HG03575 (cell line): ENCODE data around the gene GPALPP1.
"Not testable (repeated sequence)": the region's sequence is repeated elsewhere in the genome, so short reads cannot be mapped to it uniquely, and the experiment has no call there.

ENCODE experiments used
- ATAC-seq: cut with Tn5 transposase; IDR thresholded peaks from one replicate; pipeline ENCODE4 v1.9.1; 2021; ENCODE audit not compliant: unreplicated experiment, insufficient number of reproducible peaks, low FRiP score; ENCODE audit errors: extremely low read depth

The GPALPP1 gene

DNA sequence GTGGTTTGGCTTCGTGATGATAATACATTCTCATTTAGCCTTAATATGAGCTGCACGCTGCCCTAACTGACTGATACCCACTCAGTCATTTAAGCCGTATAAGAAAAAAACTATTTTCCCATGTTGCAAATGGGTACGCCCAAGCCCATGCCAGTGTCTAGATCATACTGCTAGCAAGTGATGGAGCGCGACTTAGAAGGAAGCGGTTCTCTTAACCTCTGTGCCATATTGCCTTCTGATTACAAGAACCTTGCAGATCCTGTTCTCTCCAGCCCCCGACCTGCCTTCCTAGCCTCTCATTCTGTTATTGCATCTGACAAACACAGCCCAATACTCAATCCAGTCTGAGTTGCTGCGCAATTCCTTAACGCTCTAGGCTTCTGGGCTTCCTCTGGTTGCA is 603 bp downstream of the GPALPP1 start:
- no peak for ATAC-seq

DNA sequence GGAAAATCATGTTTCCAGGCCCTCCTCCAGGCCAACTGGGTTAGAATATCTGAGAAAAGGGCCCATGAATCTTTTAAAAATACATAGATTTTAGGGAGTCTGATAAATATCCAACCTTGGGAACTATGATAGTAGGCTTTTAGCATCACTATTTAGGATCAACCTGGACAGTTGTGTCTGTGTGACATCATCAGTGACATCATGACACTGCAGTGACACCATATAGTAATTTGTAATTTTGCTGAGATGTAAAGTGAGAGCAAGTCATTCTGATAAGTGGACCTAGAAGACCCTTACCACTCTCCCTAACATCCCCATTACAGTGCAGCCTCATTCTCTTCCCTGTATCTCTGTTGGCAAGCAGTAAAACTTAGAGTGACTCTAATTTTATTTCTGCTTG is 14.1 kb downstream of the GPALPP1 start:
- no peak for ATAC-seq

DNA sequence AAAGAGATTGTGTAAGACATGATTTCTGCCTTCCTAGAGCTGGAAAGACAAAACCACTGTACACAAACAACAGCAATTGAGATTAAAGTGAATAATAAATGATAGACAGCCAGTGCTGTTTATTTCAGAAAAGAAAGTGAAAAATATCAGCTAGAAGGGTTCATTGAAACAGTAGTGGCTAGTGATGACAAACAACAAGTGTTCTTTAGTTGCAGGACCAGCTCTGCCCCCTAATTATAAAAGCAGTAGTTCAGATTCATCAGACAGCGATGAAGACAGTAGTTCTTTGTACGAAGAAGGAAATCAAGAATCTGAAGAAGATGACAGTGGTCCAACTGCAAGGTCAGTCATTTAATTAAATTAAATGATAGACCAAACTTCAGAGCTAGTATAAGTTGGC is 14.8 kb downstream of the GPALPP1 start:
- no peak for ATAC-seq

DNA sequence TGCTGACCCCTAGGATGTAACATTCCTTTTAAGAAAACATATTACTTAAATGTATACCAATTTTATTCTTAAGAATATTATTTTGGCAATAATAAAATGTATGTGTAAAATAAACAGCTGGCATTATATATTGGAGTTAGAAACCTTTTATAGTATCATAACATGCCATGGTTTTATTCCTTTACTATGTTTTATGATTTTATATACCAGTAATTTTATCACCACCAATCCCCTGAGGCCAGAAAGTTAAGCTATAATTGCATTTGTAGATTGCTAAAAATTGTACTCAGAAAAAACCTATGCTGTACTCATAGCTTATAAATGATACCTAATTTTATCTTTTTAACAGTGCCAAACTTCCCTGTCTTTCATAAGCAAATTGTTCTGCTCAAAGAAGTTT is 17.9 kb downstream of the GPALPP1 start:
- ATAC-seq: no peak

DNA sequence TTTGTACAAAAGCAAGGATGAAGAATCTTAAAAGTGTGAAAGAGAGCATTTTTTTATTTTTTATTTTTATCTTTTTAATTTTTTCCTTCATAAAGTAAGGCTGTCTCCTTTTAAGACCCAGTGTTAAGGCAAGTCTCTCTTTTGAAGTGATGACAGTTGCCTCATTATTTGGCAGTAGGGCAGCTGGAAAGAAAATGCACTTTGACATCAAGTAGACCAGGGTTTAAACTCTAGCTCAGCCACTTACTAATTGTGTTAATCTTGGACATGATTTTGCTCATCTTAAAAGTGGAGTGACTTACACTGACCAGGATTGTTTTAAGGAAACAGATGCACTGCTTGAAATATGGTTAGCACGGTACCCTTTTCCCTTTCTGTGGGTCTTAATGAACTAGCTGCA is 18.5 kb downstream of the GPALPP1 start:
- no peak for ATAC-seq

DNA sequence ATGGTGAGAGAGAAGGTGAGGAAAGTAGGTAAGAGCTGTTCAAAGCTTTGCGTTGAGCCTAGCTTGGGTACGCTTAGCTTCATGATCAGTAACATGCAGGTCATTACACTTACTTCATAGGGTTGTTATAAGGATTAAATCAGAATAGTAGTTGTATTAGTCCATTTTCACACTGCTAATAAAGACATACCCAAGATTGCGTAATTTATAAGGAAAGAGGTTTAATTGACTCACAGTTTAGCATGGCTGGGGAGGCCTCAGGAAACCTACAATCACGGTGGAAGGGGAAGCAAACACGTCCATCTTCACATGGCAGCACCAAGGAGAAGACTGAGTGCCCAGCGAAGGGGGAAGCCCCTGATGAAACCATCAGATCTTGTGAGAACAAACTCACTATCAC is 21.9 kb downstream of the GPALPP1 start:
- ATAC-seq: no peak

DNA sequence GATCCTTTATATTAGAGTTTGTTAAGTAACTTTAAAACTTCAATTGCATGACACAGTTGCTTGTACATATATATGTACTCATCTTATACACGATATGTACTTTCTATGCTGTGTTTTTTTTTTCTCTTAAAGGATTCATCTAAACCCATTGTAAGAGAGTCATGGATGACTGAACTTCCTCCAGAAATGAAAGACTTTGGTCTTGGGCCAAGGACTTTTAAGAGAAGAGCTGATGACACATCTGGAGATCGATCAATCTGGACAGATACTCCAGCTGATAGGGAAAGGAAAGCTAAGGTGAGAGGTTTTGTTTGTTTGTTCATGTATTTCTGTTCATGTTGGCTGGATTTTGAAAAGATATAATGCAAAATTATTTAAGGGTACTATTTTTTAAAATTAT is 26.0 kb downstream of the GPALPP1 start:
- ATAC-seq: no peak

DNA sequence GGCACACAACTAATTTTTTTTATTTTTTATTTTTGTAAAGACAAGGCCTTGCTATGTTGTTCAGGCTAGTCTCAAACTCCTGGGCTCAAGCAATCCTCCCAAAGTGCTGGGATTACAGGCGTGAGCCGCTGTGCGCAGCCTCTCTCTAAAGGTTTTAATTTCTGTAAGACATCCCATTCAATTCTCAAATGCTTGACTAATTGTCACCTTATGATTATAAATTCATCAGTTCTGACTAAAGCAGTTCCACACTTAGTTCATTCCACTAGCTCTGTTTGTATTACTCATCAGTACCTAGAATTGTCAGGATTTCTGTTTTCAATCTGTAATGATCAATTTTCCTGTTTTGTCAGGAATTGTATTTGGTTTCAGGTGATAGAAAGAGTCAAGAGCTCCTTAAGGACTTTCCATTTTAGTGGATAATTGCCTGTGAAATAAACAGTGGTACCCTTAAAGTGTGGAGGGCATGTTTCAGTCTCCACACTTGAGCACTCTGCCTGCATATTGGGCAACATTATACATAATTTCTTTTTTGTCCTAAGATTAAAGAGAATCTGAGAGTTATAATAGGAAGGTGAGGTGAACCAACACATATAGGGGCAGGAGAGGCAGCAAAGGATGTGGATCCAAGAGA is 27.6 kb downstream of the GPALPP1 start:
- ATAC-seq: no peak

DNA sequence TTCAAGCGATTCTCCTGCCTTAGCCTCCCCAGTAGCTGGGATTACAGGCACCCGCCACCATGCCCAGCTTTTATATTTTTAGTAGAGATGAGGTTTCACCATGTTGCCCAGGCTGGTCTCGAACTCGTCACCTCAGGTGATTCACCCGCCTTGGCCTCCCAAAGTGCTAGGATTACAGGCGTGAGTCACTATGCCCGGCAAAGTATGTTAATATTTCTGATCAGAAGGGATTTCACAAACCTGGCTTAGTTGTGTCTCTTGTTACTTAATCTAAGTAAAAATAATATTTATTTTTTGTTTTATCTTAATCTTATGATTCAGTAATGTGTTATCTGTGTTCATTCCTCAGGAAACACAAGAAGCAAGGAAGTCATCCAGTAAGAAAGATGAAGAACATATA is 30.6 kb downstream of the GPALPP1 start:
- ATAC-seq: not testable (repeated sequence)

DNA sequence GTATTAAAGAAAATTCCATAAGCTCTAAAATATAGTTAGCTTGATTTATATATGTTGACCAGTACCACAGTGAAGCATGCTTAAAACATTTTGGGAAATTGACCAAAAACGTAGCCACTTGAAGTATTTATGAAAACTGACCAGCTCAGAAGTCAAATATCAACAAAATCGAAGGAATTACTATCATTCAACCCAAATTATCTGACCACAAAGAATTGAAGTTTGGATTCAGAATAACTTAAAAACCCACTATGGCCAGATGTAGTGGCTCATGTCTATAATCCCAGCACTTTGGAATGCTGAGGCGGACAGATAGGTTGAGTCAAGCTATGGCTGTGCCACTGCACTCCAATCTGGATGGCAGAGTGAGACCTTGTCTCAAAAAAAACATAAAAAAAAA is 31.9 kb downstream of the GPALPP1 start:
- no peak for ATAC-seq

DNA sequence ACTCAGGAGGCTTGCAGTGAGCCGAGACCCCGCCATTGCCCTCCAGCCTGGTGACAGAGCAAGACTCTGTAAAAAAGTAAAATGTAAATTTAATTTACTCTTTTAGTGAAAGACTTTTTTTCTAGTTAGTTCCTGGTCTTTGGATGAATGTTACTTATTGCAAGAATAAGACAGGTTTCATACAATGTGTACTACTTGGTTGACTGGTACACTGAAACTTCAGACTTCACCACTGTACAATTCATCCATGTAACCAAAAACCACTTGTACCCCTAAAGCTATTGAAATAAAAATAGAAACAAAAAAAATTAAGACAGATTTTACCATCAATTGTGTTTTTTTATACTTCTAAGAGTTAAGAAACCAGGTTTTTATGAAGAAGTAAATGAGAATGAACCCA is 35.5 kb downstream of the GPALPP1 start:
- no peak for ATAC-seq

DNA sequence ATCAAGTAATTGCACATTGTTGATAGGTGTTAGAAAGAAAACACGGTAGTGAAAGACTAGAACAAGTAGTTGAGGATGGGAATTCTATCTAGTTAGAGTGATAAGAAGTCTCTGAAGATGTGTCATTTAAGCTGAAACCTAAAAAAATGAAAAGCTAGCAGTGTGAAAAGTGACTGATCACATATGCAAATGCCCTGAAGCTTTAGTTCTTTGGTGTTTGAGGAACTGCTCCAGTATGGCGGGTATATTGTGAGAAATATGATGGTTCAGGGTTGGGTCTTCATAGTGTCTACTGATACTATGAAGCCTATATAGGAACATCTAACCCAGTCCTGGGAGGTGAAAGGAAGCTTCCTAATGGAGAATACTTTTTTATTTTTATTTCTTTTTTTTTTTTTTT is 45.0 kb downstream of the GPALPP1 start:
- ATAC-seq: no peak

DNA sequence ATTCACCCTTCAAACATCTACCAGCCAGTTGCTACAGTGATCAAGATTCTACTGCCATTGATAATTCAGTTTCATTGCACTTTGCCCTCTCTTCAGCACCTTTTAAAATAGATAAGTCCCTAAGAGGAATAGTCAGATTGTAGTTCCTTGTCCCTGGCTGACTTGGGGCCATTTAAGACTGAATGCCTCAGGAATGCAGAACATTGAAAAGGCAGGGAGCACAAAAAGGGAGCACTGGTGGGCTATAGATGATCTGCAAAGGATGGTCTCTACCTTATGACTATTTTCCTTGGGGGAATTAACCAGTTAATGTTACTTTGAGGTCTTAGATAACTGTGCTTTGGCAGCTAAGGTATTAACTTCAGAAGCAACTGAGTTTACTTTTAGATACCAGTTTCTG is 46.9 kb downstream of the GPALPP1 start:
- no peak for ATAC-seq

DNA sequence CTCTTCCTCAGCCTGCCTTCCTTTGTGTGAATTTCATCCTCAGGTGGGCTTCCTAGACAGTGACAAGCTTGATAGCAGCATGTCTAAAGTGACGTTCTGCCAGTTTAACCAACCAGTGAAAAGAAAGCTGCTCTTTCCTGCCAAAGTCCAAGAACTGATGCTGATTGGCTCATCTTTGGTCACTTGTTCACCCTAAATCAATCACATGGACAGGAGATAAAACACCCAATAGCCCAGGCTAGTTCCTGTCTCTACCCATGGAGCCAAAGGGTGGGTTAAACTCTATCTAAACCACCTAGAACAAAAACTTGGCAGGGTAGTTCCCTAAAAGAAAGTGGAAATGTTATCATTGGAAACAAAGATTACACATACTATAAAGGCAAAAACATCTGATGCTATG is 50.8 kb downstream of the GPALPP1 start:
- ATAC-seq: no peak

DNA sequence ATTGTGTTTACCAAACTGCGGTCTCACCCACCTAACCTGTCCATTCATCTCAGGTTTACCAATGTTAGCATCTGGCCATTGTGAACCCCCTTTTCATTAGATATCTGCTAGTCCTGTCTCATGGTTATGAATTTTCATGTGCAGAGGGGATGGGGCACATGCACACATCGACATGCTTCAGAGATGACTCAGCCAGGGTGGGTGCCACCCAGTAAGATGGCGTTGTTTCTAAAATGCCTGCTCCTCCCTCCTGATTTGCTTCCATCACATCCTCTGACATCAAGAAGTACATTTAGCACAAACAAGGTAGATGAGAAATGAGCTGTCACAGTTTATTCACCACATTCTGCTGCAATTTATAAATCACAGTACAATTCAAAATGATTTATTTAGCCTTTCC is 51.3 kb downstream of the GPALPP1 start:
- no peak for ATAC-seq

DNA sequence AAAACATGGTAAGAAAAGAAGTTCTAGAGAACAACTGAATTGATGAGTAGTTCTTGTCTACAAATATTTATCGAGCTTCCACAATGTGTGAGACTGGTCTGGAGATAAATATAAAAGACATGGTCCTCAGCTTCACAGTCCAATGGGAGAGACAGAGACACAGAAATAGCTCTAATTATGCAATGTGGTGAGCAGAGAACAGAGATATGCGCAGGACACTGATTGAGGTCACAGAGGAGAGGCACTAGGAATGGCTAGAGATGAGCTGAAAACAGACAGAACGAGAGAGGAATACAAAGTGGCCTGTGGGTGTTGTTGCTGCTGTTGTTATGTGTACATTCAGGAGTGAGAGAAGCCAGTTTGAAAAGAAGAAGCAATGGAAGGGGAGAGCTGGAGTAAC is 53.2 kb downstream of the GPALPP1 start:
- no peak for ATAC-seq

DNA sequence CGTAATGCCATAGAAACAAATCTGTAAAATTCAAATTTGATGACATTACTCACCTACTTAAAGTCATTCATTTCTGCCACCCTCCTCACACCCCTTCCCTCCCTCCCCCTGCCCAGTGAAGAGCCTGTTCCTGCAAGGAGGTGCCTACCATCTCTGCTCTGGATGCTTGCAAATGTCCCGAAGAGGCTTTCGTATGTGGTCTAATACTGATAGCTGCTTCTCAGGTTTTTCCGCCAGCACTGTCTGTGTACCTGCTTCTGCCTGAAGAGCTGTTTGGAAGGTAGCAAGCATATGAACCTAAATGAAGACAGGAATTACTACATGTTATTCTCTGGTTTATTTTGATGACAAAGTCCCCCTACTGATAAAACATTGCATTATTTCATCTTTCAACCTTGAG is 57.1 kb downstream of the GPALPP1 start:
- no peak for ATAC-seq

DNA sequence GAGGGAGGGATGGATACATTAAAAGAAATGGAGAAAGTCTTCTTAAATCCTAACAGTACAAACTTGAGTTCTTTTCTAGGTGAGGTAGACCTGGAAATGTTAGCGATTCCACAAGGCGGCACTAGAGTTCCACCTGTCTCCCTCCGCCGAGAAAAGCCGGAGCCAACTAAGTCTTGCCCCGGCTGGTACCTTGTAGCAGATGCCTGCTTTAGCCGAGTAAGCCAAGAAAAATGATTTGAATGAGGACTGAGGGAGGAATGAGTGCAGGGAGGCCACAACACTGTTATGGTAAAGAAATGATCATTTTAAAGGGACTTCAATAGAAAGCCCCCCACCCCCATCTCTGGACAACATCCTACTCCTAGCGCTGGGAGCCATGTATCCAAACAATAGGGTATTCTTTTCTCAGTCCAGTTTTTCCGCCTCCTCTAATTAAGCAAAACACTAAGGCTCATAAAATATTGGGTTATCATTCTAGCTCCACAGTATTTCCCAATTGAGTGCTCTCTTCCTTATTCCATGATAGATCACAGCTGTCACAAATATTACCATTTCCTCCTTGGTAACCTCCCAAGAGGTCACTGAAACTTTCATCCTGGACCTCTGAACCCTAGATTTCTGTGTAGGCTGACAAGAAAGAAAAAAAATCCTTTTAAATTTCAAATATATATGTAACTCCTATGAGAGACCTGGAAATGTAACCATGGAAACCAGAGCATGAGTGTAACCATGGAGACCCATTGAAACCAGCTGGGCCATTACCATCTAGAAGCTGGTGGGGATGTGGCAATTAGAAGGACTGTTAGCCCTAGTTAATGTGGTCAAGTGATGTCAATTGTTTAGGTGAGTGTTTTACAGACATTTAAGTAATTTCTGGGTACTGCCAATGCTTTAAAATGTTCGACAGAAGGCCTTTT is 58.3 kb downstream of the GPALPP1 start:
- ATAC-seq: no peak

DNA sequence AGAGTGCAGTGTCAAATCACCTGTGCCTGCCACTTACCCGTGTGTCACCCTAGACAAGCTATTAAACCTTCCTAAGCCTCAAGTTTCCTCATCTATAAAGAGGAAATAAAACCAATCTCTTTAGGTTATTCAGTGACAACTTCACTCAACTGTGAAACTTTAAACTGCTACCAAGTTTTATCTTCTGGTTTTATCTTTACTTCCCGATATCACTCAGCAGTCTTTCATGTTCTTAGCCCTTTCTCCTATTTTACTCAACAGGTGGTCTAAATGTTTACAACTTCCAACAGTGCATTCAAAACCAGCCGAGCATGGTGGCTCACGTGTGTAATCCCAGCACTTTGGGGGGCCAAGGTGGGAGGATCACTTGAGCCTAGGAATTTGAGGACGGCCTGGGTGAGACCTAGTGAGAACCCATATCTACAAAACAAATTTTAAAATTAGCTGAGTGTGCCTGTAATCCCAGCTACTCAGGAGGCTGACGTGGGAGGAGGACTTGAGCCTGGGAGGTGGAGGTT is 59.6 kb downstream of the GPALPP1 start:
- no peak for ATAC-seq

DNA sequence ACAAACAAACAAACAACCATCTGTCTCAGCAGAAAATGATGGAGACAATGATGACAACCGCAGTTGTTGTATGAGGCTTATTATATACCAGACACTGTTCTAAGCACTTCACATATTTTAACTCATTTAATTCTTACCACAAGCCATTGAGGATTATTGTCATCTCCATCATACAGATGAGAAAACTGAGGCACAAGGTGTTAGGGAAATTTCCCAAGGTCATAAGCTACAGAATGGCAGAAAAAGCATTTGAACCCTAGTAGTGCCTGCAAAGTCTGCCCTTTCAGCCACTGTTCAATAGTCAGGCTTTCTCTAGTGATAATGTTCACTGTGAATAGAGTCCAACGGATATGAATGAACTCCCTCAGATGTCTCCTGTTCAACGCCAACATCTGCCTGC is 60.1 kb downstream of the GPALPP1 start:
- ATAC-seq: no peak
